ENCODE measurements around the gene ABCG1.
"Not testable (repeated sequence)": the region's sequence is repeated elsewhere in the genome, so short reads cannot be mapped to it uniquely, and the experiment has no call there.

ABCG1 gene

DNA sequence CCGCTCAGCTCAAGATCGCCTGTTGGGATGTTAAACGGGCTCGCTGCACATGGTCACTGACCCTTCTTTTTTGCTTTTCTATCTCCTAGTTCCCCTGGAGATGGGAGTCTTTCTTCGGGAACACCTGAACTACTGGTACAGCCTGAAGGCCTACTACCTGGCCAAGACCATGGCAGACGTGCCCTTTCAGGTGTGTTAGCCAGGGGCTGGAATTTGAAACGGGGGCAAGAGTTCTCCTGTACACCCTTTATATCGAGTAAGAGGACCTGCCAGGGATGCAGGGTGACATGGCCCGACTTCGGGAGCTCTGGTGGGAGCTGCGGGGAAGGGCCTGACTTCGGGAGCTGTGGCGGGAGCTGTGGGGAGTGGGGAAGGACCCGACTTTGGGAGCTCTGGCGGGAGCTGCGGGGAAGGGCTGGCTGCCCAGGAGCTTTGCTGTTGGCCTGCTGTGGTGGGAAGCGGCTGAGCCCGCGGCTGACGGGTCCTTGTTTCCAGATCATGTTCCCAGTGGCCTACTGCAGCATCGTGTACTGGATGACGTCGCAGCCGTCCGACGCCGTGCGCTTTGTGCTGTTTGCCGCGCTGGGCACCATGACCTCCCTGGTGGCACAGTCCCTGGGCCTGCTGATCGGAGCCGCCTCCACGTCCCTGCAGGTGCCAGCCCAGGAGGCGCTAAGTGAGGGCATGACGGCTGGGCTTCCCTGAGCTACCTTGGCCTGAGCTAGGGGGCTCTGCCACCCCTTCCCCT lies 72.2 kb downstream of the ABCG1 start:
- H3K36me3 ChIP-seq (replicated peaks), result no peaks in the 10 kb centered on the region
- in situ Hi-C loops (cut with MboI; ENCODE audit: low sequenced_read_pairs), result no loop called here

DNA sequence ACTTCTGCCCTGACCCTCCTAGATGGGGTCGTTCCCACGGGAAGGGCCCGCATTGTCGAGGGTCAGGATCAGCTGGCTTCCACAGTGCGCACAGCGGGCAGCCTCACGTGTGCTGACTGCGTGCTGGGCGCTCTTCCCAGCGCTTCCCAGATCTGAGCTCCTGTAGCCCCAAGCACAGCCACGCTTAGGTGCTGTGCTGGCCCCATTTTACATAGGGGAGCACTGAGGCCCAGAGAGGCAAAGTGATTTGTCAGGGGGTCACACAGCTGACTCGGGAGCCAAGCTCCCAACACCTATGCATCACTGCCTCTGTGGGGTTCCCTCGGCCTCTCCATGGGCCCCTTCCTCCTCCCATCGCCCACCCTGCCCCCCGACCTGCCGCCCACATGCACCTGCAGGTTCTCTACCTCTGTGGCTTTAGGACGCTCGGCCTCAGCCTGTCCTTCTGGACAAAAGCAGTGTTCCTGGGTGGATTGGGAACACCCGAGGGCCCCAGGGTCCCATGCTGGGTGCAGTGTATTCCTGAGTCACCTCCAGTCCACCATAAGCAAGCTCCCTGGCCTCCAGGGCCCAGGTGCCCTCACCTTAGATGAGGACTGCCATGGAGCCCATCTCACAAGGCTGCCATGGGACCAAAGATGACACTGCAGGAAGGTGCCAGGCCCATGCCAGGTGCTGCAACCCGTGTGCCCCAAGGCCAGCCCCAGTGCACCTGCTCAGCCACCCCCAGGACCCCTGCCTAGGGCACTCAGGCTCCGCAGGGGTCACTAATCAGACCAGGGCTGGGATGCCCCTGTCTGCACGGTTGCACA lies 73.0 kb downstream of the ABCG1 start:
- H3K27me3 ChIP-seq (ENCODE audit: low read depth), result no peaks in the 10 kb centered on the region
- no peaks in the 10 kb centered on the region for H3K9me3 ChIP-seq
- H3K4me3 ChIP-seq, result no peak overlapping the region
- no peaks in the 10 kb centered on the region for H3K4me1 ChIP-seq
- H3K36me3 ChIP-seq (replicated peaks), result no peaks in the 10 kb centered on the region
- DNase-seq (ENCODE audit: low spot score in 2 of 2), result no peak
- in situ Hi-C loops (cut with MboI; ENCODE audit: low sequenced_read_pairs), result no loop called here

More for the DNA sequence above, 72.2 kb downstream of the ABCG1 start:
- Histone ChIP-seq H3K9me3 (no peaks in the 10 kb centered on the region), H3K4me1 (no peaks in the 10 kb centered on the region), H3K27me3 (ENCODE audit: low read depth) (no peaks in the 10 kb centered on the region), H3K4me3 (no peak overlapping the region)
- no peak for DNase-seq (ENCODE audit: low spot score in 2 of 2)

DNA sequence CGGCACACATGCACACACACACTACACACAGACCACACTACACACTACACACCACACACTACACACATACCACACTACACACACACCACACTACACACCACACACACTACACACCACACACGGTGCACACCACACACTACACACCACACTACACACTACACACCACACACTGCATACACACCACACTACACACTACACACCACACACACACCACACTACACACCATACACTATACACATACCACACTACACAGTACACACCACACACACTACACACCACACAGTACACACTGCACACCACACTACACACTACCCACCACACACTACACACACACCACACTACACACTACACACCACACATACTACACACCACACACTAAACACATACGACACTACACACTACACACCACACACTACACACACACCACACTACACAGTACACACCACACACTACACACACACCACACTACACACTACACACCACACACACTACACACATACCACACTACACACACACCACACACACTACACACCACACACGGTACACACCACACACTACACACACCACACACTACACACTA lies 73.7 kb downstream of the ABCG1 start:
- H3K9me3 ChIP-seq; in situ Hi-C loops (cut with MboI; ENCODE audit: low sequenced_read_pairs); H3K27me3 ChIP-seq (ENCODE audit: low read depth); DNase-seq (ENCODE audit: low spot score in 2 of 2); H3K36me3 ChIP-seq (replicated peaks); H3K4me1 ChIP-seq; H3K4me3 ChIP-seq: not testable (repeated sequence)

DNA sequence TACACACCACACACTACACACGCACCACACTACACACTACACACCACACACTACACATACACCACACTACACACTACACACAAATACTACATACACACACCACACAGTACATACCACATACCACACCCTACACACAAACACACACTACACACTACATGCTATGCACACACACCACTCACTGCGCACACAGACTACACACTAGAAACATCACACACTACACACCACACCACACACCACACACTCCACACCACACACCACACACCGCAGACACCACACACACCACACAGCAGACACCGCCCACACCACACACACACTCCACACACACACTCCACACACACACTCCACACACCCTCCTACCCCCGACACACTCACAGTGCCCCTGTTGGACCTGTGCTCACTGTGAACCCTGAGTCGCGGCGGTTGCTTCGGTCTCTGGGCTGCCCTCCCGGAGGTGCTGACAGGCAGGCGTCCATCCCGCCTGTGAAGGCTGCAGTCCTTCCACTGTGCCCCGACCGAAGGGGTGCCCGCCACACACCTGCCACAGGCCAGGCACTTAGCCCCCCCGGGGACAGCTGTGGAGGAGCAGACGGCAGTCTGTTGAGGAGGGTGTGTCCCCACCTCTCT lies 74.8 kb downstream of the ABCG1 start:
- no peaks in the 10 kb centered on the region for H3K27me3 ChIP-seq (ENCODE audit: low read depth)
- no peak for DNase-seq (ENCODE audit: low spot score in 2 of 2)
- H3K4me3 ChIP-seq, result no peak overlapping the region
- no peaks in the 10 kb centered on the region for H3K36me3 ChIP-seq (replicated peaks)
- no peaks in the 10 kb centered on the region for H3K4me1 ChIP-seq
- H3K9me3 ChIP-seq, result no peaks in the 10 kb centered on the region
- in situ Hi-C loops (cut with MboI; ENCODE audit: low sequenced_read_pairs), result no loop called here

DNA sequence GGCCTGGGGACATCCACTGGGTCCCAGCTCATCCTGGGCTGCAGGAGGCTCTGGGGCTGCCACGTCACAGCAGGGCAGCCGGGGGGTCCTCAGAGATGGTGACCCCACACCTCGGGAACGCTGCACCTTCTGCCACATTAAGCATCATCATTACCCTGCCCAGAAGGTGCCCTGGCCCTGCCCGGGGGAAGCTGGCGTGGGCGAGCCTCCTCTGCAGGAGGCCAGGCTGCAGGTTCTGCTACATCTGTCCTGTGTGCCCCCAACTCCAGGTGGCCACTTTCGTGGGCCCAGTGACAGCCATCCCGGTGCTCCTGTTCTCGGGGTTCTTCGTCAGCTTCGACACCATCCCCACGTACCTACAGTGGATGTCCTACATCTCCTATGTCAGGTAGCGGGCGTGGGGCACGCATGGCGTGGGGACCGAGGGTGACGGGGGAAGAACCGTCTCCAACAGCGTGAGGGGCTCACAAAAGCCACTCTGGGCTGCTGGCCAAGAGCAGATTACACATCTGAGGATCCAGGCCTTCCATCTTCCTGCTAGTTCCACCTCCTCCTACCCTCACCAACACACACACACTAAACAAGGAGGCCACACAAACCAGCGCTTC lies 75.4 kb downstream of the ABCG1 start:
- in situ Hi-C loops (cut with MboI; ENCODE audit: low sequenced_read_pairs), result no loop called here
- H3K36me3 ChIP-seq (replicated peaks), result no peaks in the 10 kb centered on the region
- no peak overlapping the region for H3K4me3 ChIP-seq
- H3K27me3 ChIP-seq (ENCODE audit: low read depth), result no peaks in the 10 kb centered on the region
- H3K9me3 ChIP-seq, result no peaks in the 10 kb centered on the region
- DNase-seq (ENCODE audit: low spot score in 2 of 2), result no peak
- no peaks in the 10 kb centered on the region for H3K4me1 ChIP-seq

DNA sequence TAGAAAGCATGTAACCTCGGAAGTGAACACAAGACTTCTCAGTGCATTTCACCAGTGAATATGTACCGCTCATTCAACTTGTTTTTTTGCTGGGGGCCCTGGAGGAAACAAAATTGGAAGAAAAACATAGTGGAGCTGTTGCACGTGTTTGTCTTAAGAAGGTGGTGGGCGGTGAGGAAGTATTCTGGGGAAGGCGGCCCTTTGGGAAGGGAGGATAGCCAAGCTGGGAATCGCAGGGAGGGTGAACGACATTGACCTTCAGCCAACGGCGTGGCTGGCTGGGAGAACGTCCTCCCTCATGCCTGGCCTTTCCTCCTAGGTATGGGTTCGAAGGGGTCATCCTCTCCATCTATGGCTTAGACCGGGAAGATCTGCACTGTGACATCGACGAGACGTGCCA lies 76.9 kb downstream of the ABCG1 start:
- Histone ChIP-seq H3K4me1 (no peaks in the 10 kb centered on the region), H3K9me3 (no peaks in the 10 kb centered on the region), H3K27me3 (ENCODE audit: low read depth) (no peaks in the 10 kb centered on the region), H3K36me3 (replicated peaks) (no peaks in the 10 kb centered on the region), H3K4me3 (no peak overlapping the region)
- no peak for DNase-seq (ENCODE audit: low spot score in 2 of 2)
- in situ Hi-C loops (cut with MboI; ENCODE audit: low sequenced_read_pairs), result no loop called here

DNA sequence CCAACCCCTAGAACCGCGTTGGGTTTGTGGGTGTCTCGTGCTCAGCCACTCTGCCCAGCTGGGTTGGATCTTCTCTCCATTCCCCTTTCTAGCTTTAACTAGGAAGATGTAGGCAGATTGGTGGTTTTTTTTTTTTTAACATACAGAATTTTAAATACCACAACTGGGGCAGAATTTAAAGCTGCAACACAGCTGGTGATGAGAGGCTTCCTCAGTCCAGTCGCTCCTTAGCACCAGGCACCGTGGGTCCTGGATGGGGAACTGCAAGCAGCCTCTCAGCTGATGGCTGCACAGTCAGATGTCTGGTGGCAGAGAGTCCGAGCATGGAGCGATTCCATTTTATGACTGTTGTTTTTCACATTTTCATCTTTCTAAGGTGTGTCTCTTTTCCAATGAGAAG lies 77.6 kb downstream of the ABCG1 start:
- Histone ChIP-seq H3K36me3 (replicated peaks) (no peaks in the 10 kb centered on the region), H3K9me3 (no peaks in the 10 kb centered on the region), H3K27me3 (ENCODE audit: low read depth) (no peaks in the 10 kb centered on the region), H3K4me1 (no peaks in the 10 kb centered on the region), H3K4me3 (no peak overlapping the region)
- DNase-seq (ENCODE audit: low spot score in 2 of 2), result no peak
- in situ Hi-C loops (cut with MboI; ENCODE audit: low sequenced_read_pairs), result no loop called here

DNA sequence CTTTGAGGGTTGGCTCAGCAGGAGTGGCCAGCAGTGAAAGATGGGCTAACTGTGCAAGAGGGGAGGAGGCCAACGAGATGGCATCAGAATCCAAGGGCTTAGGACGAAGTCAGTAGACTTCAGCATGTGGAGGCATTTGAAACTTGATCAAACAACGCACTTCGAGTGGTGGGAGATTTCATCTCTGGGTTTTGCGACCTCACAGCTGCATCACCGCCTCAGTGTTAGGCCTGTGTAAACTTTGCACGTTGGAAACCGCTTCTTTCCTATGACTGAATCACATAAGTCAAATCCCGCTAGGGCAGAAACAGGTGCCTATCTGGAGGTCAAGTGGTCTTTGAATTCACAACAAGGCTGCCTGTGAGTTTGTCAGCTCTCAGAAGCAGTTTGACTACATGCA lies 78.4 kb downstream of the ABCG1 start:
- H3K4me1 ChIP-seq, result no peaks in the 10 kb centered on the region
- H3K27me3 ChIP-seq (ENCODE audit: low read depth), result no peaks in the 10 kb centered on the region
- H3K9me3 ChIP-seq, result no peaks in the 10 kb centered on the region
- H3K36me3 ChIP-seq (replicated peaks), result no peaks in the 10 kb centered on the region
- DNase-seq (ENCODE audit: low spot score in 2 of 2), result no peak
- H3K4me3 ChIP-seq, result no peak overlapping the region
- in situ Hi-C loops (cut with MboI; ENCODE audit: low sequenced_read_pairs), result no loop called here

DNA sequence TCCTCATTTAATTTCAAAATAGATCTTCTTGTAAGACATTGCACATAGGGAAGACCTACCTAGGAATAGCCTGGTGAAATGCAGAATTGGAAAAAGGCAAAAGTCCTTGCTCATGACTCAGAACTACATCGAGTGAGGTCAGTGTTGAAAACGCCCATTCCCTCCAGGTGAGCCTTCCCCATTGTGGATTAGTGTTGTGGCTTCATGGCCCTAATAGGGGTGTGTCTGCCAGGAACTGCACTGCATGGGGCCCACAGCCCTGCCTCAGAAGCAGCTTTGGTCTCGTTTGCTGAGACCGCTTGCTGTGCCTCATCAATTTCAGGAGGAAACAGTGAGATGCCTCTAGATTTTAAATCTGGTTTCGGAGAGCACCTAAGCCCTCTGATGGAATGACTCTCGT lies 79.3 kb downstream of the ABCG1 start:
- no peaks in the 10 kb centered on the region for H3K36me3 ChIP-seq (replicated peaks)
- in situ Hi-C loops (cut with MboI; ENCODE audit: low sequenced_read_pairs), result no loop called here
- H3K27me3 ChIP-seq (ENCODE audit: low read depth), result no peaks in the 10 kb centered on the region
- DNase-seq (ENCODE audit: low spot score in 2 of 2), result no peak
- H3K4me3 ChIP-seq, result no peak overlapping the region
- no peaks in the 10 kb centered on the region for H3K4me1 ChIP-seq
- H3K9me3 ChIP-seq, result no peaks in the 10 kb centered on the region

DNA sequence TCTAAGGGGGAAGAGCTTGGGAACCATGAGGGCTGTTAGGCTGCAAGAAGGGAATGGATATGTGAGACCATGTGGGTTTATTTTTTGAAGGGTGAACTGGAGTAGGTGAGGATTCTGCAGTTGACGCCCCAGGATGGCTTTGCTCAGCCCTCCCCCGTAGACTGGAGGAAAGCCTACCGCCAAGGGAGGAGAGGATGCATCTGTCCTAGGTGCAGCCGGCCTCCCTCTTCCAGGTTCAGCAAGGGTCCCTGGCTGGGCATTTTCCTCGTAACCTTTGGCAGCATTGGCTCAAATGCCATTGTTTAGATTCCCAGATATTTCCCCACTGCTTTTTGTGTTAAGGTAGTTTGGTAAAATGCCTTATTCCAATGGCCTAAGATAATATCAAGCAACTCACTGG lies 79.7 kb downstream of the ABCG1 start:
- no peak for DNase-seq (ENCODE audit: low spot score in 2 of 2)
- in situ Hi-C loops (cut with MboI; ENCODE audit: low sequenced_read_pairs), result no loop called here
- Histone ChIP-seq H3K4me1 (no peaks in the 10 kb centered on the region), H3K9me3 (no peaks in the 10 kb centered on the region), H3K27me3 (ENCODE audit: low read depth) (no peaks in the 10 kb centered on the region), H3K36me3 (replicated peaks) (no peaks in the 10 kb centered on the region), H3K4me3 (no peak overlapping the region)

DNA sequence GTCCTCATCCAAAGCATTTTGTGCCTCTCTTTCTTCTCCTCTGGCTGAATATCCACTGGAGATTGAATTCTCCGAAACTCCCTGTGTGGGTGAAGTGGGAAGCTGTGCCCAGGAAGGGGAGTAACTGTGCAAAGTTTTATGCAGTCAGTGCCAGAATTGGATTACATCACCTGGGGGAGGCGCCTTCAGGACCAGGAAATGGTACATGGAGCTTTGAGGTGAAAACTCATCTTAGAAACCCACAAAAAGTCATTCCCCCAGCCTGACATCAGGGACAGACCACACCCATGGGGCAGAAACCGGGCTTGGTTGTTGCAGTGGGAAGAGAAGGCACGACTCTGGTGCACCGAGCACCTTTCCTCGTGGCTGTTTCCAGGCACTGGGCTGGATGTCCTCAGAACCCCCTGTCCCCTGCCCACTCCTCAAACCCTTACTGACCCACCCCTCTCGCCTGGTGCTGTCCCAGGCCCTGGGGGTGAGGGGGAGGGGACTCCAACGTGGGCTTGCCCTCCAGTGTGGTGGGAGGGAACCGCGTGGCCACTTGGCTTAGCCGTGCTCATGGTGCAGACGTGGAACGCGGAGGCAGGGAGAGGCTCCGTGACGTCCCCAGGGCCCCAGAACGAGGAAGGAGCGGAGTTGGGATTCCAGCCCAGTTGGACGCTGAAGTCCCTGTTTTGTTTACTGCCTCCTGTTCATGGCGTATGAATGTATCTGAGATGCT lies 80.5 kb downstream of the ABCG1 start:
- Histone ChIP-seq H3K4me1 (no peaks in the 10 kb centered on the region), H3K36me3 (replicated peaks) (no peaks in the 10 kb centered on the region), H3K27me3 (ENCODE audit: low read depth) (no peaks in the 10 kb centered on the region), H3K9me3 (no peaks in the 10 kb centered on the region), H3K4me3 (no peak overlapping the region)
- in situ Hi-C loops (cut with MboI; ENCODE audit: low sequenced_read_pairs), result no loop called here
- no peak for DNase-seq (ENCODE audit: low spot score in 2 of 2)

DNA sequence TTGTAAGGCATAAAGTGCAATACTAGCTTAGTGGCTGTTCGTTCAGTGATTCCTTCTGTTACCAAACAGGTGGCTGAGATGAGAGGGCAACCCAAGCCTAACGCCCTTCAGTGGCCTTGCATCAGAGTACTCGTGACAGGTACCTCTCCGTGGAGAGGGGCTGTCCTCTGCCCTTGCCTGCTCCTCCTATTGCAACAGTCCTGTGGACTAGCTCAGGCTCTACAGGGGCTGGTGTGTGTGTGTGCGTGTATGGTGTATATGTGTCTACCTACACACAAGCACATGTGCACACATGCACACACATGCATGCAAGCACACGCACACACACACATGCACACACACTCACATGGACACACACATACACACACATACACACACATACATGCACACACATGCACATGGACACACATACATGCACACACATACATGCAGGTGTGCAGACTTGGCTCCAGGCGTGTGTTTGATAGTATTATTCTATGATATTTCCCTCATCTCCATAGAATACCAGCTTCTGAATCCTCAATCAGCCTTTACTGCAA lies 81.2 kb downstream of the ABCG1 start:
- Histone ChIP-seq H3K9me3 (no peaks in the 10 kb centered on the region), H3K36me3 (replicated peaks) (no peaks in the 10 kb centered on the region), H3K4me1 (no peaks in the 10 kb centered on the region), H3K4me3 (no peak overlapping the region), H3K27me3 (ENCODE audit: low read depth) (no peaks in the 10 kb centered on the region)
- no peak for DNase-seq (ENCODE audit: low spot score in 2 of 2)
- in situ Hi-C loops (cut with MboI; ENCODE audit: low sequenced_read_pairs), result no loop called here

DNA sequence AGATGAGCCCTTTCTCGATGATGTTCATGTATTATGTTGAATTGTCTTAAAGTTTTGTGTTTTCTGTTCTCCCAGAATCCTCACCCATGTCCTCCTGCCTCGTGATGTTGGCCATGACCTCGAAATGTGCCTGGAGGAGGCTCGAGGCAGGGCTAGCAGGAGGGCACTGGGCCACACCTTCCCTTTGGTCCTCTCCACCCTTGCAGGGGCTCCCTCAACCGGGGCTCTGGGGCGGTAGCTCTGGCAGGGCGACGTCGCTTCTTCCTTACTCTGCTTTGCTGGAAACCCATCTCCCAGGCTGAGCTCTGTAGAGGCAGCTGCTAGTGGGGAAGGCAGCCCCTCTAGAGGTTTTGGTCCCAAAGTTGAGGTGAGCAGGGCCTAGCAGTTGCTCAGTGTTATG lies 82.0 kb downstream of the ABCG1 start:
- no peak for DNase-seq (ENCODE audit: low spot score in 2 of 2)
- no peaks in the 10 kb centered on the region for H3K36me3 ChIP-seq (replicated peaks)
- H3K9me3 ChIP-seq, result no peaks in the 10 kb centered on the region
- no peak overlapping the region for H3K4me3 ChIP-seq
- in situ Hi-C loops (cut with MboI; ENCODE audit: low sequenced_read_pairs), result no loop called here
- H3K27me3 ChIP-seq (ENCODE audit: low read depth), result no peaks in the 10 kb centered on the region
- H3K4me1 ChIP-seq, result no peaks in the 10 kb centered on the region
